A673 (cell line): ENCODE data around the gene NR1H2. TPM values are rescaled to one million over a fixed set of nuclear protein-coding genes. Genes with fewer than 3 reads are reported as not detected.
"Not testable (repeated sequence)": the region's sequence is repeated elsewhere in the genome, so short reads cannot be mapped to it uniquely, and the experiment has no call there.

ENCODE experiments used
- BruUV-seq: library from RNA; stranded (reverse); fragments of 400-500 nt; replicated peaks from 2 replicates; lab custom pipeline; 2021; lab: Mats Ljungman, UMichigan
- CTCF ChIA-PET: fragments of 300-600 bp; sonication (Branson Sonifier 250); formaldehyde crosslinking; loops from one replicate; lab custom pipeline; 2022; ENCODE audit warnings: antibody characterized with exemption; lab: Charles Lee
- POLR2A ChIA-PET: fragments of 300-600 bp; sonication (Branson Sonifier 250); formaldehyde crosslinking; loops from one replicate; lab custom pipeline; 2022; ENCODE audit warnings: antibody characterized with exemption; ENCODE audit not compliant: low non-redundant PET; lab: Charles Lee
- DNase-seq: peaks from one replicate; pipeline ENCODE4 v3.0.0-alpha.2; 2015; ENCODE audit warnings: low spot score
- H3K27ac ChIP-seq: fragments of 200-600 bp; sonication (generic); 2 replicates; pipeline ENCODE4 v1.5.1; 2016; ENCODE audit warnings: mixed run types, low read depth, mild to moderate bottlenecking, mixed read lengths, antibody characterized with exemption, low read length; ENCODE audit not compliant: poor library complexity, severe bottlenecking
- H3K27me3 ChIP-seq: fragments of 200-600 bp; sonication (generic); replicated peaks from 2 replicates; pipeline ENCODE4 v1.6.1; 2017; ENCODE audit warnings: mixed run types, low read depth, mild to moderate bottlenecking, mixed read lengths, antibody characterized with exemption, low read length; ENCODE audit not compliant: insufficient read depth, poor library complexity
- H3K36me3 ChIP-seq: fragments of 200-600 bp; sonication (generic); 2 replicates; pipeline ENCODE4 v1.6.1; 2016; ENCODE audit warnings: mixed run types, mild to moderate bottlenecking, mixed read lengths, antibody characterized with exemption, low read length; ENCODE audit not compliant: insufficient read depth, poor library complexity, severe bottlenecking
- H3K4me1 ChIP-seq: fragments of 200-600 bp; sonication (generic); 2 replicates; pipeline ENCODE4 v1.6.1; 2017; ENCODE audit warnings: mixed run types, mild to moderate bottlenecking, mixed read lengths, antibody characterized with exemption, low read length; ENCODE audit not compliant: insufficient read depth, poor library complexity, severe bottlenecking
- H3K4me3 ChIP-seq: fragments of 200-600 bp; sonication (generic); 2 replicates; pipeline ENCODE4 v1.5.1; 2016; ENCODE audit warnings: low read depth, mixed run types, mild to moderate bottlenecking, mixed read lengths, low read length; ENCODE audit not compliant: poor library complexity, severe bottlenecking
- H3K9me3 ChIP-seq: fragments of 200-600 bp; sonication (generic); 2 replicates; pipeline ENCODE4 v1.6.1; 2016; ENCODE audit warnings: mixed run types, low read depth, mild to moderate bottlenecking, mixed read lengths, antibody characterized with exemption, low read length; ENCODE audit not compliant: poor library complexity, severe bottlenecking
- EZH2 ChIP-seq: fragments of 200-600 bp; sonication (generic); IDR thresholded peaks from 2 replicates; pipeline ENCODE4 v1.6.1; 2017; ENCODE audit warnings: borderline replicate concordance, low read depth, mild to moderate bottlenecking, mixed read lengths, antibody characterized with exemption, low read length; ENCODE audit not compliant: poor library complexity, severe bottlenecking
- intact Hi-C: fragments of 100-400 bp; cut with micrococcal nuclease; formaldehyde crosslinking; loops from one replicate; pipeline ENCODE4 v1.10.0; 2022; ENCODE audit not compliant: unreplicated experiment
- total RNA-seq: library from RNA; stranded (reverse); gene quantifications from 2 replicates; pipeline ENCODE4 v1.2.3, GENCODE V29; 2021
- TF ChIP-seq, protein P1 (sequence below): fragments of 300-800, 200-600 bp; sonication (generic); conservative IDR thresholded peaks from 2 replicates; pipeline ENCODE4 v1.5.1; 2017; ENCODE audit warnings: low read depth, mild to moderate bottlenecking, antibody characterized with exemption, low read length, moderate library complexity, mixed read lengths

The NR1H2 gene
- total RNA-seq, 1 experiment from 2014 or later = 42.7 TPM

GRCh38 chr19:50329146-50329925, 46.9 kb upstream of the NR1H2 start, which contains the start of gene KCNC3:
Gene KCNC3, minus strand, starts transcription at chr19:50329377. Its CDS starts 295 bp downstream, at chr19:50329082.
- POLR2A ChIA-PET = interaction anchor here (0.5 to 0.7 kb wide), 3 partner anchors 47 to 877 kb away, joined by 4 to 12 read pairs (median 5); partner anchors contain the start of gene ALDH16A1
- Histone ChIP-seq H3K27ac (peak within 1 kb of the TSS; percentile 40), H3K27me3 (peaks cover 25% of the 10 kb centered on the region), H3K4me1 (peaks cover 15% of the 10 kb centered on the region), H3K9me3 (no peaks in the 10 kb centered on the region), H3K36me3 (no peaks in the 10 kb centered on the region), H3K4me3 (peak within 1 kb of the TSS; percentile 41)
- intact Hi-C loops = loop anchor here (2.0 kb wide), 1 partner anchor 77 kb away; no protein-coding TSS in a partner anchor
- peak; percentile 99 for DNase-seq
- TF ChIP-seq, protein P1, sequence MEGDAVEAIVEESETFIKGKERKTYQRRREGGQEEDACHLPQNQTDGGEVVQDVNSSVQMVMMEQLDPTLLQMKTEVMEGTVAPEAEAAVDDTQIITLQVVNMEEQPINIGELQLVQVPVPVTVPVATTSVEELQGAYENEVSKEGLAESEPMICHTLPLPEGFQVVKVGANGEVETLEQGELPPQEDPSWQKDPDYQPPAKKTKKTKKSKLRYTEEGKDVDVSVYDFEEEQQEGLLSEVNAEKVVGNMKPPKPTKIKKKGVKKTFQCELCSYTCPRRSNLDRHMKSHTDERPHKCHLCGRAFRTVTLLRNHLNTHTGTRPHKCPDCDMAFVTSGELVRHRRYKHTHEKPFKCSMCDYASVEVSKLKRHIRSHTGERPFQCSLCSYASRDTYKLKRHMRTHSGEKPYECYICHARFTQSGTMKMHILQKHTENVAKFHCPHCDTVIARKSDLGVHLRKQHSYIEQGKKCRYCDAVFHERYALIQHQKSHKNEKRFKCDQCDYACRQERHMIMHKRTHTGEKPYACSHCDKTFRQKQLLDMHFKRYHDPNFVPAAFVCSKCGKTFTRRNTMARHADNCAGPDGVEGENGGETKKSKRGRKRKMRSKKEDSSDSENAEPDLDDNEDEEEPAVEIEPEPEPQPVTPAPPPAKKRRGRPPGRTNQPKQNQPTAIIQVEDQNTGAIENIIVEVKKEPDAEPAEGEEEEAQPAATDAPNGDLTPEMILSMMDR = no peak
- no TSS peak for BruUV-seq
- CTCF ChIA-PET = interaction anchor here (0.5 to 1.8 kb wide), 10 partner anchors 10 to 689 kb away, joined by 3 to 19 read pairs (median 4); no protein-coding TSS in a partner anchor

DNA sequence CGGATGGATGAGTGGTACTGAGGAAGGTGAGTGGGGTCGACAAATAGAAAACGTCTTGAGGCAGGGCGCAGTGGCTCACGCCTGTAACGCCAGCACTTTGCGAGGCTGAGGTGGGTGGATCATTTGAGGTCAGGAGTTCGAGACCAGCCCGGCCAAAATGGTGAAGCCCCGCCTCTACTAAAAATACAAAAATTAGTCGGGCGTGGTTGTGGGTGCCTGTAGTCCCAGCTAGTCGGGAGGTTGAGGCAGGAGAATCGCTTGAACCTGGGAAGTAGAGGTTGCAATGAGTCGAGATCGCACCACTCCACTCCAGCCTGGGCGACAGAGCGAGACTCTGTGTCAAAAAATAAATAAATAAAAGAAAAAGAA, 46.3 kb upstream of the NR1H2 start:
- H3K4me3 ChIP-seq = peak overlapping the region; percentile 41
- DNase-seq, POLR2A ChIA-PET, H3K36me3 ChIP-seq, H3K9me3 ChIP-seq, BruUV-seq: not testable (repeated sequence)
- H3K4me1 ChIP-seq = peaks cover 15% of the 10 kb centered on the region
- peaks cover 25% of the 10 kb centered on the region for H3K27me3 ChIP-seq
- CTCF ChIA-PET = interaction anchor here (1.0 kb wide), 1 partner anchor 27 kb away, joined by 3 read pairs; no protein-coding TSS in a partner anchor
- H3K27ac ChIP-seq = peak overlapping the region; percentile 40
- intact Hi-C loops = loop anchor here (2.0 kb wide), 1 partner anchor 77 kb away; no protein-coding TSS in a partner anchor

- intact Hi-C loops = no loop called here
- POLR2A ChIA-PET = no interaction called here
- H3K27me3 ChIP-seq = peaks cover 25% of the 10 kb centered on the region
- no TSS peak for BruUV-seq
- peak; percentile 88 for DNase-seq
- TF ChIP-seq EZH2 = no peak
- TF ChIP-seq, protein P1 = no peak
- no peaks in the 10 kb centered on the region for H3K9me3 ChIP-seq
- H3K4me1 ChIP-seq = peaks cover 9% of the 10 kb centered on the region
- H3K27ac ChIP-seq = peak overlapping the region; percentile 6
- CTCF ChIA-PET = no interaction called here
- H3K36me3 ChIP-seq = no peaks in the 10 kb centered on the region
- peak overlapping the region; percentile 41 for H3K4me3 ChIP-seq
These were observed 45.7 kb upstream of the NR1H2 start for GRCh38 chr19:50330365-50331078.
